Stomach smooth muscle (tissue), 2 donors: ENCODE measurements around the gene MORN3.
"Not testable (repeated sequence)": the region's sequence is repeated elsewhere in the genome, so short reads cannot be mapped to it uniquely, and the experiment has no call there.

Source experiments
- H3K27ac ChIP-seq: one replicate; pipeline ENCODE4 v1.7.0; 2013; ENCODE audit warnings: mild to moderate bottlenecking, low read length, inconsistent platforms
- H3K27me3 ChIP-seq, 2 donors: one replicate each; pipeline ENCODE4 v1.7.0; 2013; ENCODE audit warnings: low read length in 2 of 2; ENCODE audit not compliant: insufficient read depth in 2 of 2, control insufficient read depth in 1 of 2
- H3K36me3 ChIP-seq, 2 donors: one replicate each; pipeline ENCODE4 v1.7.0; 2013; ENCODE audit warnings: low read length in 2 of 2; ENCODE audit not compliant: control insufficient read depth in 2 of 2, insufficient read depth in 2 of 2
- H3K4me1 ChIP-seq: one replicate; pipeline ENCODE4 v1.7.0; 2013; ENCODE audit warnings: low read length; ENCODE audit not compliant: control insufficient read depth, insufficient read depth
- H3K4me3 ChIP-seq, 2 donors: one replicate each; pipeline ENCODE4 v1.7.0; 2013; ENCODE audit warnings: low read length in 2 of 2
- H3K9ac ChIP-seq, 2 donors: one replicate each; pipeline ENCODE4 v1.7.0; 2013; ENCODE audit warnings: low read length in 2 of 2, mild to moderate bottlenecking in 1 of 2
- H3K9me3 ChIP-seq, 2 donors: one replicate each; pipeline ENCODE4 v1.7.0; 2013; ENCODE audit warnings: low read length in 2 of 2; ENCODE audit not compliant: control insufficient read depth in 2 of 2
- donor health status: healthy.
- donor health status: Pancreatic carcinoma.

MORN3 gene

DNA sequence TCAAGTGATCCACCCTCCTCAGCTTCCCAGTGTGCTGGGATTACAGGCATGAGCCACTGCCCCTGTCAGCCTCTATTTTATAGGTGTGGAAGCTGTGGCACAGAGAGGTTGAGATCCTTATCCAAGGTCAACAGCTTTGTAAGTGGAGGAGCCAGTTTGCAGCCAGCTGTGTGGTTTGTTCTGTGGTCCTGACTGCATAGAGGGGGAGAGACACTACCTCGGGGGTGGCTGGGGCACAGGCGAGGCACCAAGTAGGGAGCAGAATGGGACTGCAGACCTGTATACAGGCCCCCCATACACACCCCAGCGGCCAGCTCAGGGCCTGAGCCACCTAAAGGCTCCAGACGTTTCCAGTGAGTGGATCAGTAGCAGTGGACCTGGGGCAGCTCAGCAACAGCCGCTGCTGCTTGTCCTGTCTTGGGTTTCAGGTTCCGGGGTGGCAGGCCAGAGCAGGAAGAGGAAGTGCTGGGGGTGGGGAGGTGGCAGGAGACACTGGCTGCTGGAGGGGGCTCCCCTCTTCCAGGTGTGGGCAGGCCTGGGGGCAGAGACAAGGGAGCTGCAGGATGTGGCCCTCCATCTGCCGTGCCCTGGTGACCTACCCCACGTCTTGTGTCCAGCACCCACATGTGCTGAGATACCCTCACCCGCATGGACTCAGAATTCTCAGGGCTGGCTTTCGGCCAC, 32.1 kb downstream of the MORN3 start:
- H3K36me3 ChIP-seq, result peaks cover 4 to 8% of the 10 kb centered on the region in 2 donors
- H3K4me3 ChIP-seq, result peak overlapping the region in 1 of 2 donors; percentile 15
- no peaks in the 10 kb centered on the region for H3K27me3 ChIP-seq
- H3K9ac ChIP-seq, result peak overlapping the region in 1 of 2 donors; percentile 13
- peak overlapping the region; percentile 31 for H3K27ac ChIP-seq
- peaks cover 28% of the 10 kb centered on the region for H3K4me1 ChIP-seq
- H3K9me3 ChIP-seq, result no peaks in the 10 kb centered on the region

DNA sequence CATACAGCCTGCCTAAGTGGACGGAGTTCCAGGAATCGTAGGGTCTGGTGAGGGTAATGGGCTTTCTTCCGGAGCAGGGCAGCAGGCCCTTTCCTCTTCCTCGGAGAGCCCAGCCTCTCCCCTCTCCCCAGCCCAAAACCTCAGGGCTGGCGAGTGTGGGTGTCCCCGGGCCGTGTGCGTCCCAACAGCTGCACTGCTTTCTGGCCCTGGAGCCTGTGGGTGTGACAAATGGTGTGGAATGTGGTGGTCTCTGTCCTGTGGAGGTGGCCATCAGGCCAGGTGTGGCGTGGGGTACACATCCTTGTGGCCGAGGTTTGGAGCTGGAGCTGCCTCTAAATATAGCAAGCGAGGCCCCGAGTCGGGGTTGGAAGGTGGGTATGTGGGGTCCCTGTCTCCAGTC, 34.6 kb downstream of the MORN3 start:
- Histone ChIP-seq H3K4me1 (peaks cover 47% of the 10 kb centered on the region), H3K27me3 (no peaks in the 10 kb centered on the region), H3K27ac (no peak overlapping the region), H3K9ac (no peak overlapping the region), H3K9me3 (no peaks in the 10 kb centered on the region), H3K36me3 (peaks cover 0 to 3% of the 10 kb centered on the region in 2 donors), H3K4me3 (peak overlapping the region in 1 of 2 donors; percentile 1)

DNA sequence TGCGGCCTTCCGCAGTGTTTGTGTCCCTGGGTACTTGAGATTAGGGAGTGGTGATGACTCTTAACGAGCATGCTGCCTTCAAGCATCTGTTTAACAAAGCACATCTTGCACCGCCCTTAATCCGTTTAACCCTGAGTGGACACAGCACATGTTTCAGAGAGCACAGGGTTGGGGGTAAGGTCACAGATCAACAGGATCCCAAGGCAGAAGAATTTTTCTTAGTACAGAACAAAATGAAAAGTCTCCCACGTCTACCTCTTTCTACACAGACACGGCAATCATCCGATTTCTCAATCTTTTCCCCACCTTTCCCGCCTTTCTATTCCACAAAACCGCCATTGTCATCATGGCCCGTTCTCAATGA, 35.6 kb downstream of the MORN3 start:
- H3K27ac ChIP-seq, H3K4me3 ChIP-seq, H3K9me3 ChIP-seq, H3K36me3 ChIP-seq, H3K27me3 ChIP-seq, H3K9ac ChIP-seq: not testable (repeated sequence)
- peaks cover 54% of the 10 kb centered on the region for H3K4me1 ChIP-seq

DNA sequence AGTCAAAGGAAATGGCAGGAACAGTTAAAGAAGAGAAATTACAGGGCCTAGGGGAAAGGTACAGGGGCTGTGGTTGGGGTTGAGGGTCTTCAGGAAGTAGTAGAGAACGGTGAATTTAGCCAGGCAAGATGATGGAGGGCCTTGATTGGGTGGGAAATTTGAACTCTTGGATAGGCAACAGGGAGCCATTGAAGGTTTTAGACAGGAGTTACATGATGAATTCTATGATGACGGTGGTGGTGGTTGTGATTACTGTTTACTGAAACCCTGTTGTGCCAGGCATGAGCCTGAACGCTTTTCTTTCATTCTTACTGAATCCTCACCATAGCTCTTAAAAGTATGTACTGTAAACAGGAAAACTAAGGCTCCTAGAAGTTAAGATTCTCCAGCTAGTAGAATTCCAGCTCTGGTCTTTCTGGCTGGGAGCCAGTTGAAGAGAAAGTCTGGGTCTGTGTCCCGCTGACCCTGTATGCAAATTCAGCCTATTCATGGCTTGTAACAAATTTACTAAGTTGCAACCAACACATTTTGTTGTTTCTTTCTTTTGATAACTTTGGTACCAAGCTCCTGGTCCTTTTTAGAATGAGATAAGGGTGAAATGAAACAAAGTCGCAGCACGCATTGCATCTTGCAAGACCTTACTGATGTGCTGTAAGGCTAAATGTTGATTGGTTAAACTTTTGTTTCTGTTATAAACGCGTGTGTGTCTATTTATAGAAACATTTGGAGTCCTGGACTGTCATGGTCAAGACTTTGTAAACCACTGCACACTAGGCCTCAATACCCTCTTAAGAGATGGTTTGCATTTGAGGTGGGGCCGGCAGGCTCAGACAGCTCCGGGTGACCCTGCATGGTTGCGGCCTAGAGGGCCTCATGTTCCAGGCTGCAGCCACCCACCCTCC, 37.1 kb downstream of the MORN3 start:
- Histone ChIP-seq H3K9me3 (no peaks in the 10 kb centered on the region), H3K27me3 (no peaks in the 10 kb centered on the region), H3K36me3 (peaks cover 0 to 3% of the 10 kb centered on the region in 2 donors), H3K27ac (peak overlapping the region; percentile 64), H3K4me3 (peak overlapping the region in 1 of 2 donors; percentile 52), H3K9ac (peak overlapping the region in 1 of 2 donors; percentile 36), H3K4me1 (peaks cover 56% of the 10 kb centered on the region)

DNA sequence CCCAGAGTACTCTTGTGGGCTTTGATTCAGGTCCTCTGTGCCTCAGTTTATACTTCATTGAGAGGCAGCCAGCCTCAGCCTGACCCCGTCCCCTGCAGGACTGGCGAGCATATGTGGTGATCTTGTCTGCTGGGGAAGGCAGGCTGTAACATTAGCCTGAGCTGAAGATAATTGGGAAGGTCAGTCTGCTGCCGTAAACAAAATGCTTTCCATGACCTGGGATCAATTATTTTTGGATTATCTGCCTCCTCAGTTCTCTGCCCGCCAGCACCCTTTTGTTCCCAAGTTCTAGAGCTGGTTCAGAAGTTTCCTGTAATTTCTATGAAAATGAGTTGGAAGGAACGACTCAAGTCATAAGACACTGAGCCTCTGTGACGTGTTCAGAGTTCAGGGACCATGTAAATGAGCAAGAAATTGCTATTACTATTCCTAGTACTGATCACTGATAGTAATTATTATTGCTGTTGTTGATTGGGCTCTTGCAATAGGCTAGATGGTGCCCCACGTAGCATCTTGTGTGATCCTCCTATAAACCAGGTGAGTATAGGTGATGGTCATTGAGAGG, 38.6 kb downstream of the MORN3 start:
- no peak overlapping the region for H3K4me3 ChIP-seq
- H3K27ac ChIP-seq, result no peak overlapping the region
- no peaks in the 10 kb centered on the region for H3K27me3 ChIP-seq
- H3K36me3 ChIP-seq, result peaks cover 0 to 3% of the 10 kb centered on the region in 2 donors
- H3K9ac ChIP-seq, result peak overlapping the region in 1 of 2 donors; percentile 30
- H3K9me3 ChIP-seq, result no peaks in the 10 kb centered on the region
- peaks cover 60% of the 10 kb centered on the region for H3K4me1 ChIP-seq

DNA sequence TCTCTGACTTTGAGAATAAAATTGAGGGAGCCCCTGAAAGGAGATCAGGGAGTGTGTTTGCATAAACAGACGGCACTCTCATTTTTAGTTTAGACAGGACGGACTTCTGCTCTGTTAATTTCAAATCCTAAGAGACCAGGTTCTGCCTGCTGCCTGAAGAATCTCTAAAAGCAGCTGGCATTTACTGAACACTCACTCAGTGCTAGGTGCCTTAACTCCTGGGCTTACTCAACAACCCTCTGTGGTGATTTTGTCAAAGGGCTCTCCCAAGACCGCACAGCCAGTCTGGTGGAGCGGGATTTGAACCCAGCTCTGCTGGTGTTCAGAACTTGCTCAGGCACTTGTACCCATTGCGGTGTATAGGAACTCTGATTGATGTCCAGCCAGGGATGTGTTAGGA, 40.9 kb downstream of the MORN3 start:
- H3K9me3 ChIP-seq, result no peaks in the 10 kb centered on the region
- H3K27me3 ChIP-seq, result no peaks in the 10 kb centered on the region
- peak overlapping the region; percentile 5 to 84 for H3K4me3 ChIP-seq
- peak overlapping the region; percentile 2 to 26 for H3K9ac ChIP-seq
- peaks cover 0 to 3% of the 10 kb centered on the region in 2 donors for H3K36me3 ChIP-seq
- H3K4me1 ChIP-seq, result peaks cover 61% of the 10 kb centered on the region
- H3K27ac ChIP-seq, result peak overlapping the region; percentile 84

DNA sequence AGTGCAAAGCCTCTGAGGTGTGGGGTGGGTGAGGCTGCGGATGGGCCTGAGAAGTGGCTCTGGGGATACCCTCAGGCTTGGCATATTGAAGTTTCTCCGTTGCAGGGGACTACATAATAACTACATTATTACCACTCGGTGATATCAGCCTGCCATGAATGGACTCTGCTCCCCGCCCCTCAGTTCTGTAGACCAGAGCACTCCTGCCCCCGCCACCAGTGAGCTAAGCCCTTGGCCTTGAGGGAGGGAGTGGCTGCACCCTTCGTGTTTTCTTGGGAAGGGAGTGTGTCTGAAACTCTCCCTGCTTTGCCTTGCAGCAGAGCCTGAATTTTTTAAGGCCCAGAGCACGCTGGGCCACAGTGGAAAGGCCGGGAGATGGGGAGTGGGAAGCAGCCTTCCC, 41.4 kb downstream of the MORN3 start:
- H3K4me1 ChIP-seq, result peaks cover 59% of the 10 kb centered on the region
- no peaks in the 10 kb centered on the region for H3K27me3 ChIP-seq
- peak overlapping the region; percentile 84 for H3K27ac ChIP-seq
- H3K36me3 ChIP-seq, result peaks cover 0 to 3% of the 10 kb centered on the region in 2 donors
- H3K4me3 ChIP-seq, result peak overlapping the region; percentile 84 to 91
- H3K9me3 ChIP-seq, result no peaks in the 10 kb centered on the region
- H3K9ac ChIP-seq, result peak overlapping the region; percentile 21 to 26

DNA sequence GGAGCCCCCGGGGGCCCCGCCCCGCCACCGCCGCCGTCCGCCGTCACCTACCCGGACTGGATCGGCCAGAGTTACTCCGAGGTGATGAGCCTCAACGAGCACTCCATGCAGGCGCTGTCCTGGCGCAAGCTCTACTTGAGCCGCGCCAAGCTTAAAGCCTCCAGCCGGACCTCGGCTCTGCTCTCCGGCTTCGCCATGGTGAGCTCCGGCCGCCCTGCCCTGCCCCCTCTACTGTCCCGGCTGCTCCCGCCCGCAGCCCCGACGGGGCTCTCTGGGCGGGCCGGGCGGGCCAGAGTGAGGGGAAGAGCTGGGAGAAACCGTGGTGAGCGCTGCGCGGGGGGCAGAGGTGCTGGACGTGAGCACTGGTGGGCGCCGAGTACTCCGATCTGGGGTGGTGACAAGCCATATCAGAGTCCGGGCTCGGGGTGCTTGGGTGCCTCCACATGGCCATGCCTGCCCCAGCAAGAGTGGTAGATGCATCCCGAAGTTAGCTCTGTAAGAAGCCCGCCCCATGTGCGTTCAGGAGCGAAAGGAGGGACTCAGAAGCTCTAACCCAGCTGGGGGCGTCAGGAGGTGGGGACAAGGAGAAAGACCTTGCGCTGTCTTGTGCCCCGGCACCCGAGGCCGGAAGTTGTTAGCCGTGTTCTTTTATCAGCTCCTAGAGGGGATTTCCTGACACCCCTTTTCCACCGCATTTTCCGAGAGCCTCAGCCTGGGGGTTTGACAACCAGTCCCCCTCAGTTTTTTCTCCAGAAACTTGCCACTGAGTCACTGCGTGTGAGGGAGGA, 42.4 kb downstream of the MORN3 start:
- H3K9me3 ChIP-seq, result no peaks in the 10 kb centered on the region
- H3K36me3 ChIP-seq, result peaks cover 0 to 3% of the 10 kb centered on the region in 2 donors
- H3K4me3 ChIP-seq, result peak overlapping the region; percentile 84 to 91
- H3K27ac ChIP-seq, result peak overlapping the region; percentile 84
- no peaks in the 10 kb centered on the region for H3K27me3 ChIP-seq
- peak overlapping the region; percentile 76 to 78 for H3K9ac ChIP-seq
- H3K4me1 ChIP-seq, result peaks cover 49% of the 10 kb centered on the region

DNA sequence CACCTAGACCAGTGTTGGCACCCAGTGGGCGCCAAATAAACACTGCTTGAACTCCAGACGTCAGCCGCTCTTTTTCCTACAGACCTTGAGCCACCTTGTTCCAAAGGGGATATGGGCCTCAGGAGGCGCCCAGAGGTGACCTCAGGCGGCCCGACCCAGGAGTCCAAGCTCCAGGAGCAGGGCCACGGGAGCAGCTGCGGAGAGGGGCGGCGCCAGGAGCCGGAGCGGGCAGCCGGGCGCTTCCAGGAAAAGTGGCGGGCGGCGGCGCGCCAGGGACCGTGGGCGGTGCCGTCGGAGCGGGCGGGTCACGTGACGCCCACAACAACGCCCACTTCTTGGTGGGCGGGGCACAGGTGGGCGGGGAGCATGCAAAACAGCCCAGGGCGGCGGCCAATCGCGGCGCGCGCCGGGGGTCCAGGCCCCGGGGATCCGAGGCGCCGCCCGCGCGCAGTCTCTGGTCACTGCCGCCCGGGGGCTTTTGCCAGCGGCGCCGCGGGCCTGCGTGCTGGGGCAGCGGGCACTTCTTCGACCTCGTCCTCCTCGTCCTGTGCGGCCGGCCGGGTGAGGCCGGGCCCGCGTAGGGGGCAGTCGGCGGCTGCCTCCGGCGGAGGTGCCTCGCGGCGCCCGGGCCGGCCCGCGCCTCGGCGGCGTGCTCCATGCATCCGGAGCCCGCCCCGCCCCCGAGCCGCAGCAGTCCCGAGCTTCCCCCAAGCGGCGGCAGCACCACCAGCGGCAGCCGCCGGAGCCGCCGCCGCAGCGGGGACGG, 43.2 kb downstream of the MORN3 start, which contains the start of gene ORAI1:
Gene ORAI1, plus strand, starts transcription at position 444 of the 766 bp plus-strand sequence.
- peak within 1 kb of the TSS; percentile 76 to 78 for H3K9ac ChIP-seq

More for the DNA sequence above, 43.2 kb downstream of the MORN3 start, which contains the start of gene ORAI1:
- peak within 1 kb of the TSS; percentile 84 for H3K27ac ChIP-seq
- H3K9me3 ChIP-seq, result no peaks in the 10 kb centered on the region
- H3K27me3 ChIP-seq, result no peaks in the 10 kb centered on the region
- peak within 1 kb of the TSS; percentile 84 to 91 for H3K4me3 ChIP-seq
- peaks cover 0 to 3% of the 10 kb centered on the region in 2 donors for H3K36me3 ChIP-seq
- H3K4me1 ChIP-seq, result peaks cover 44% of the 10 kb centered on the region
